GM12878 (cell line): ENCODE data around the gene C14orf93. TPM values are rescaled to one million over a fixed set of nuclear protein-coding genes. Genes with fewer than 3 reads are reported as not detected.

Experiments used
- ATAC-seq: fragments of 200-7000 bp; cut with Tn5 transposase; 3 replicates; pipeline ENCODE4 v1.9.1; 2020; ENCODE audit warnings: mild to moderate bottlenecking, moderate library complexity
- BruUV-seq: library from RNA; stranded (reverse); fragments of 400-500 nt; replicated peaks from 2 replicates; lab custom pipeline; 2021; lab: Mats Ljungman, UMichigan
- CTCF ChIA-PET: fragments of 300-600 bp; sonication (Branson Sonifier 250); formaldehyde crosslinking; extraction: SDS; loops from one replicate; lab custom pipeline; 2021; ENCODE audit warnings: inconsistent platforms; lab: Yijun Ruan, JAX
- POLR2A ChIA-PET: fragments of 350-600 bp; formaldehyde crosslinking; extraction: SDS; loops from one replicate; lab custom pipeline; 2021; ENCODE audit warnings: inconsistent platforms; lab: Charles Lee
- RAD21 ChIA-PET: fragments of 300-600 bp; sonication (Branson Sonifier 250); formaldehyde crosslinking; loops from one replicate; lab custom pipeline; 2023; ENCODE audit warnings: antibody characterized with exemption; ENCODE audit not compliant: unreplicated experiment; lab: Charles Lee
- SMC1A ChIA-PET: fragments of 300-600 bp; sonication (Branson Sonifier 250); formaldehyde crosslinking; loops from one replicate; lab custom pipeline; 2023; ENCODE audit not compliant: unreplicated experiment, uncharacterized antibody; lab: Charles Lee
- DNase-seq: peaks from one replicate; pipeline ENCODE4 v3.0.0-alpha.2; 2011; ENCODE audit warnings: low read depth, low spot score
- FAIRE-seq: peaks from 3 replicates; lab custom pipeline; 2011; peaks lifted over from hg19 to GRCh38; lab: Jason Lieb, UNC
- H2AFZ ChIP-seq: 2 replicates; pipeline ENCODE4 v1.6.0; 2011; ENCODE audit warnings: low read depth, low read length, control low read depth; ENCODE audit not compliant: control insufficient read depth
- H3K27ac ChIP-seq: 2 replicates; pipeline ENCODE4 v1.5.1; 2011; ENCODE audit warnings: control low read depth; ENCODE audit not compliant: control insufficient read depth, insufficient read depth
- H3K27me3 ChIP-seq, 2 experiments: replicated peaks in 1 of 2; 2 replicates each; pipeline versions ENCODE4 v1.6.0 to v1.6.1; 2011; ENCODE audit warnings: low read length in 1 of 2; ENCODE audit not compliant: control insufficient read depth in 2 of 2, insufficient read depth in 2 of 2
- H3K36me3 ChIP-seq, 2 experiments: 2 replicates each; pipeline ENCODE4 v1.5.1; 2011; ENCODE audit warnings: low read length in 1 of 2; ENCODE audit not compliant: control insufficient read depth in 2 of 2, insufficient read depth in 2 of 2
- H3K4me1 ChIP-seq: 2 replicates; pipeline ENCODE4 v1.6.1; 2011; ENCODE audit warnings: mild to moderate bottlenecking, low read length, moderate library complexity, mixed read lengths; ENCODE audit not compliant: control insufficient read depth, insufficient read depth
- H3K4me2 ChIP-seq: 2 replicates; pipeline ENCODE4 v1.6.0; 2011; ENCODE audit warnings: control low read depth; ENCODE audit not compliant: control insufficient read depth, insufficient read depth
- H3K4me3 ChIP-seq: fragments of 200-600 bp; sonication (generic); 2 replicates; pipeline ENCODE4 v1.5.1; 2016
- H3K79me2 ChIP-seq: 2 replicates; pipeline ENCODE4 v1.6.0; 2011; ENCODE audit warnings: low read length; ENCODE audit not compliant: control insufficient read depth, insufficient read depth
- H3K9ac ChIP-seq: 2 replicates; pipeline ENCODE4 v1.8.0; 2011; ENCODE audit warnings: low read length, control low read depth, mixed read lengths; ENCODE audit not compliant: control insufficient read depth, insufficient read depth
- H3K9me3 ChIP-seq: replicated peaks from 3 replicates; pipeline ENCODE4 v1.5.1; 2011; ENCODE audit warnings: mild to moderate bottlenecking, low read length; ENCODE audit not compliant: control insufficient read depth, insufficient read depth
- H4K20me1 ChIP-seq: 2 replicates; pipeline ENCODE4 v1.6.0; 2011; ENCODE audit not compliant: control insufficient read depth, insufficient read depth
- BRCA1 ChIP-seq: IDR thresholded peaks from 2 replicates; pipeline ENCODE4 v1.6.1; 2011; ENCODE audit warnings: low read depth, low read length, improper control_type of control experiment
- CBX3 ChIP-seq: fragments of 200-600 bp; sonication (generic); IDR thresholded peaks from 2 replicates; pipeline ENCODE4 v1.6.1; 2016; ENCODE audit warnings: low read depth, borderline replicate concordance
- HDAC6 ChIP-seq: fragments of 200-600 bp; sonication (generic); IDR thresholded peaks from one replicate; pipeline ENCODE4 v1.8.0; 2017; ENCODE audit warnings: antibody characterized with exemption; ENCODE audit not compliant: unreplicated experiment
- IRF5 ChIP-seq: fragments of 450-650 bp; IDR thresholded peaks from 2 replicates; pipeline ENCODE4 v1.6.1; 2017; ENCODE audit warnings: borderline replicate concordance
- KDM1A ChIP-seq: fragments of 200-600 bp; sonication (generic); IDR thresholded peaks from 2 replicates; pipeline ENCODE4 v1.6.1; 2016; ENCODE audit warnings: borderline replicate concordance
- SIN3A ChIP-seq: IDR thresholded peaks from 2 replicates; pipeline ENCODE4 v1.6.1; 2012; ENCODE audit warnings: low read depth, low read length, improper control_type of control experiment
- SMAD1 ChIP-seq: fragments of 450-650 bp; IDR thresholded peaks from 2 replicates; pipeline ENCODE4 v1.6.1; 2018; ENCODE audit warnings: mild to moderate bottlenecking, low read depth; ENCODE audit not compliant: partially characterized antibody
- WGBS: methylation state at CpG from one replicate; pipeline ENCODE4 v1.1.6; 2016; ENCODE audit warnings: low lambda C conversion rate; ENCODE audit not compliant: insufficient replicate concordance, insufficient coverage; ENCODE audit errors: missing lambda C conversion rate; 5-methylcytosine and 5-hydroxymethylcytosine counted together
- in situ Hi-C: fragments of 300-500 bp; cut with MboI; formaldehyde crosslinking; loops from 9 replicates; pipeline ENCODE4 v1.14.3; 2018; ENCODE audit warnings: mixed read lengths
- intact Hi-C: fragments of 100-400 bp; cut with micrococcal nuclease; formaldehyde crosslinking; loops from one replicate; pipeline ENCODE4 v1.14.2; 2022; ENCODE audit not compliant: unreplicated experiment
- polyA plus RNA-seq, 11 experiments: library from polyadenylated mRNA; depleted of rRNA in 4 of 11; unstranded in 6 of 11; stranded (reverse) in 5 of 11; fragments of >200 nt; fragmentation: Nextera tagmentation in 4 of 11; fragmentation: Illumina TruSeq in 1 of 11; extraction: Ambion mirVana in 4 of 11; extraction: Trizol in 1 of 11; gene quantifications; 1 replicate in 1 of 11; 2 replicates in 10 of 11; pipeline versions ENCODE4 v1.2.1 to v1.2.3, GENCODE V29; 2011 to 2016; ENCODE audit warnings: inconsistent platforms in 2 of 11, missing spikeins in 2 of 11, low read depth in 1 of 11
- total RNA-seq, 4 experiments: library from RNA; depleted of rRNA in 3 of 4; stranded (reverse); fragments of >200 nt in 3 of 4; fragmentation: Illumina TruSeq in 1 of 4; extraction: Trizol in 1 of 4; gene quantifications; 2 replicates each; pipeline versions ENCODE4 v1.2.1 to v1.2.3, GENCODE V29; 2013 to 2021

C14orf93 gene
- total and polyA plus RNA-seq, 10 of the 15 experiments (the other 5 are each of a cell fraction or from before 2014, with no cell fraction given), result 1.8 to 13.9 (median 10.2) TPM

GRCh38 chr14:23002592-23002991, 7.4 kb downstream of the C14orf93 start:
- Histone ChIP-seq H3K27ac (no peak overlapping the region), H3K9me3 (no peaks in the 10 kb centered on the region), H3K79me2 (peaks cover 7% of the 10 kb centered on the region), H3K9ac (no peak overlapping the region), H3K4me1 (peaks cover 8% of the 10 kb centered on the region), H4K20me1 (no peaks in the 10 kb centered on the region), H3K4me2 (no peak overlapping the region), H2AFZ (no peak overlapping the region), H3K27me3 (no peaks in the 10 kb centered on the region), H3K36me3 (no peaks in the 10 kb centered on the region), H3K4me3 (no peak overlapping the region)
- ATAC-seq, result no peak
- 100% methylated on average over 3 of the region's 3 CpGs for WGBS
- RAD21 ChIA-PET, result interaction anchor here (0.7 kb wide), 1 partner anchor 24 kb away, joined by 3 read pairs; no protein-coding TSS in a partner anchor
- no TSS peak for BruUV-seq
- intact Hi-C loops, result no loop called here
- TF ChIP-seq BRCA1 (no peak), HDAC6 (no peak), SMAD1 (no peak), IRF5 (no peak), CBX3 (no peak), KDM1A (no peak), SIN3A (no peak)
- FAIRE-seq, result no peak
- POLR2A ChIA-PET, result interaction anchor here (0.6 kb wide), 1 partner anchor 74 kb away, joined by 3 read pairs; the partner anchor contains the start of gene PRMT5
- no peak for DNase-seq
- SMC1A ChIA-PET, result interaction anchor here (1.0 to 2.8 kb wide), 2 partner anchors 16 to 66 kb away, joined by 3 to 10 read pairs; no protein-coding TSS in a partner anchor
- CTCF ChIA-PET, result interaction anchor here (1.0 to 25.0 kb wide), 4 partner anchors 14 to 52 kb away, joined by 6 to 853 read pairs (median 14); partner anchors contain the start of gene CDH24
- in situ Hi-C loops, result no loop called here
